GM18505 (cell line): Measurements from ENCODE around the gene CDC42BPB.

Source experiments
- ATAC-seq: cut with Tn5 transposase; IDR thresholded peaks from one replicate; pipeline ENCODE4 v1.9.1; 2021; ENCODE audit not compliant: unreplicated experiment
- POLR2A ChIP-seq: IDR thresholded peaks from 4 replicates; pipeline ENCODE4 v1.6.1; 2011; ENCODE audit warnings: borderline replicate concordance; ENCODE audit not compliant: insufficient read depth, insufficient read length; ENCODE audit errors: extremely low read depth

CDC42BPB gene

GRCh38 chr14:102911991-102912761 is 145.2 kb downstream of the CDC42BPB start:
- ATAC-seq, result no peak
- TF ChIP-seq POLR2A, result peak; percentile 24

- ATAC-seq, result no peak
- TF ChIP-seq POLR2A, result no peak
Observed at GRCh38 chr14:102911541-102911951, 145.8 kb downstream of the CDC42BPB start.

GRCh38 chr14:102910442-102910841 is 146.9 kb downstream of the CDC42BPB start:
- ATAC-seq, result no peak
- TF ChIP-seq POLR2A, result no peak

DNA sequence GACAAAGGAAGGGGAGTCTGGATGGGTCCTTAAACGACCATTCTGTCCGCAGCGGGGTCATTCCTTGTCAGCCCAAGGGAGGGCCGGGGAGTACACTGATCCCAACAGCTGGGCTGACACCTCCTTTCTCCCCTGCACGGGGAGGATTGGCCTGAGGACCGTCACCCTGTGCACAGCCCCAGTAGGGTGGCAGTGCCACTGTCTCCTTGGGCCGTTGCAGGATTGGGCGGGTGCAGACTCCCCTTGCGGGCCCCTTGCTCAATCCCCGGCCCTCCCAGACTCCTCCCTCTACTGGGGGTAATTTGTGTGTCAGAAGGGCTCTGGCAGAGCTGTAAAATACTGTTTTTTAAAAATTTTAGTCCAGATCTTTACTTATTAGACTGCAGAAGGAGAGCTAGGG is 147.4 kb downstream of the CDC42BPB start:
- ATAC-seq, result no peak
- no peak for TF ChIP-seq POLR2A

GRCh38 chr14:102909462-102909861 is 147.9 kb downstream of the CDC42BPB start:
- no peak for ATAC-seq

GRCh38 chr14:102908766-102909455 is 148.4 kb downstream of the CDC42BPB start:
- no peak for TF ChIP-seq POLR2A
- ATAC-seq, result no peak

More at GRCh38 chr14:102909462-102909861, 147.9 kb downstream of the CDC42BPB start:
- no peak for TF ChIP-seq POLR2A

DNA sequence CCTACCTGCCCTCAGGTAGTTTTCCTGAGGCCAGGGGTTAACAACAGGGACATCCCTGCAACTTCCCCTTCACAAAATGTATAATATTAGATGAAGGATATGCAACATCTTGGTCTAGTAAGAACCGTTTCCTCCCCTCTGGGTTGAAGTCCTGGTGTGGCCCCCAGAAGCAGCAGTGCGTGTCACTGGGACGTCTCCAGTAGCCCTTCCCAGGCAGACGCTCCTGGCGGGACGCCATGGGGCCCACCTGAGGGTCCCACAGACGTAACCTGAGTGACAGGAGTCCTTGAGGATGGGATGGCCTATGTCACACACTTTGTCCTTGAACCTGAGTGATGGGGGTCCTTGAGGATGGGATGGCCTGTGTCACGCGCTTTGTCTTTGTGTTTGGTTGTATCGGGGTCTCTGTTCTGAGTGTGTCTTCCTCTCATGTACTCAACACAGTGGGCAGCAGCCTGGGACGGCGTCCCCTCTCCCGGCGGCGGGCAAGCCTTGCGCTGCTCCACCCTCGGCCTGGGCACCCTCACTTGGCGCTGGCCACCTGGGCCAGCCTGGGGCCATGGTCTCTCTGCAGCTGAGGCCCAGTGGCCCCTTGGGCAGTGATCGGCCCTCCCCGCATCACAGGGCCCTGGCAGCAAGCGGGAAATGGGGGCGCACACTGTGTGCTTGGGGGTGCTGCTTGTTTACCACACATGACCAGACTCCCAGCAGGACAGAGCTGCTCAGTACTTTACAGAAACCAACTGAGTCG is 149.2 kb downstream of the CDC42BPB start:
- peak; percentile 27 for TF ChIP-seq POLR2A
- ATAC-seq, result no peak

GRCh38 chr14:102907303-102907844 is 150.0 kb downstream of the CDC42BPB start:
- no peak for ATAC-seq
- no peak for TF ChIP-seq POLR2A

DNA sequence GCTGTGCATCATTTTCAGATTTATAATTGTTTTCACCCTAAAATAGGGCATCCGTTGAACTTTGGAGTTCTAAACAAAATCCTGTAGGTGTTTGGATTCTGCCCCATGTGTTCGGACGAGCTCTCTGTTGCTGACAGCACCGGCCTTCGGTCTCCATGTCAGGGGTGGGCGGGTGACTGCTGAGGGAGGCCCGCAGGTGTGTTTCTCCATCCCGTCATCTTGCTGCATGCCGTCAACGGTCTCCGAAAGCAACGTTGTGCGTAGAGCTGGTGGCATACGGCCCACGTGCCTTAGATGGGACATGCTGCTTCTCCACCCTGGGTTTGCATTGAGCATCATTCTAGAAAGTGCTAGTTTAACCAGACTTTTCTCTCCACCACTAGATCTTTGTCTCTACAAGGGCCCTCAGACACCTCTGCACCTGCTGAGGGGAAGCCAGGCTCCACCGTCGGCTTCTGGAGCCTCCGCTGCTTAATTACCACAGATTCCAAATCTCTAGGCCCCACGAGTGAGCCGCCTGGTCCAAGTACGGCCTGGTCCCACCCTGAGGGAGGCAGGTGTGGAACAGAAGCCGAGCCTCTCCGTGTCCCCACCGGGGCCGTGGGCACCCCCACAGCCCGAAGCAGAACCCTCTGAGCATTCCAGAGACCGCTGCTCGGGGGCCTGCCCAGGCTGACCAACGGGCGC is 150.6 kb downstream of the CDC42BPB start:
- no peak for ATAC-seq
- TF ChIP-seq POLR2A, result no peak

- ATAC-seq, result no peak
- TF ChIP-seq POLR2A, result no peak
Observed at GRCh38 chr14:102905116-102906108, 151.9 kb downstream of the CDC42BPB start.

DNA sequence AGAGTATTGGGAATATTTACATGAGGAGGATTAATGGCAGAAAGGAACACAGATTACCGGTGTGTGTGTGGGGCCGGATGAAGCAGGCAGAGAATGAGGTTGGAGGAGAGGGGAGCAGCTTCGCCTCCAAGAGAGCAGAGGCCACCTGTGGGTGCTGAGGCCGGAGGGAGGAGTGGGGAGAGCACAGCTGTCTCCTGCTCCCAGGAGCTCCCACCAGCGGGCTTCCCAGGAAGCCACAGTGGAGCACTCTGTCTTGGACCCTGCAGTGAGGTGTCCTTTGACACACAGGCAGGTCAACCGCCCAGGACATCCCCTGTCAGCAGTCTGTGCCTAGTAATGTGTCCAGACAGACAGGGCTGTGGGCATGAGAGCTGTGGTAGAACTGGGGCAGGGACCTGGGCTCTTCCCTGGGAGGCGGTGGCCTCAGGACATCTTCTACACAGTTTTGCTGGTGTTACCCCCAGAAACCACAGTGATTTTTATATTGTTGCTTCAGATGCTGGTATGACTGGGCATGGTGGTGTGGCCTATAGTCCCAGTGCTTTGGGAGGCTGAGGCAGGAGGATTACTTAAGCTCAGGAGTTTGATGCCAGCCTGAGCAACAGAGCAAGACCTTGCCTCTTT is 153.3 kb downstream of the CDC42BPB start:
- TF ChIP-seq POLR2A, result no peak
- no peak for ATAC-seq
